A549 treated with Hydrocortisone at 1 μM for 4 hours (cell line): ENCODE results near the gene AP1S1. TPM values are rescaled to one million over a fixed set of nuclear protein-coding genes. Genes with fewer than 3 reads are reported as not detected.

ENCODE experiments used
- total RNA-seq: library from RNA; stranded (reverse); fragments of 200-300 nt; extraction: Qiagen RNA extraction; gene quantifications from 5 replicates; pipeline ENCODE4 v1.2.3, GENCODE V29; 2022

Gene AP1S1
- 145 to 152 TPM (median 148 TPM) in 5 replicates for total RNA-seq

DNA sequence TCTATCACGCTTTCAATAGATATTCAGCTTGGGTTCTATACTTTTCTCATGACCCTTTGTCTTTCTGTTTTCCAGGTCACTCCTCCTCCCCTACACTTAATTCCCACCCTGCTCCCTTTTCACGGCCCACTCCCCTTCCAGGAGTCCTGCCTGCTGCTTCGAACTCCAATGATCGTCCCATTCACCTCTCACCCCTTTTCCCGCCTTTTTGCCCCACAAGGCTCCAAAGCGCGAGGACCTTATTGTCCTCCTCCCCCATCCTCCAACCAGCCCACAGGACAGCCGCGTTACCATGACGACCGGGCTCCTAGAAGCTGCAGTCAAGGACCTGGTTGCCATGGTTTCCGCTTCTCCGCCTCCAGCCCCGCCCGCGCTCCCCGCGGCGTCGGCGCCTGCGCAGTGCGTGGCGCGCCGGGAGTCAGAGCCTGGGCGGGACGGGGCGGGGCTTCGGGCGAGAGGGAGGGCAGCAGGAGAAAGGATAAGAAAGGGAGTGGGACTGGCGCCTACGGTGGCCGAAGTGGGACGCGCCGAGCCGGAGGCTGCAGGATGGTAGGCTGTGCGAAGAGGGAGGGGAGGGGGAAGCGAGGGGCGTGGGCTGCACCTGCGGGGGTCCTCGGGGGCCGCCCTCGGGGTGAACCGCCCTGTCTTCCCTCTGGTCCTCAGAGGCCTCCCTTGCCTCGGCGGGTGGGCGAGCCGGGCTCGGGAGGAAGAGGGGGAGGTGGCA is at the start of gene AP1S1:
AP1S1 (plus strand) TSS at position 508 of the 724 bp plus-strand sequence; CDS start at position 547, 39 bp downstream.

DNA sequence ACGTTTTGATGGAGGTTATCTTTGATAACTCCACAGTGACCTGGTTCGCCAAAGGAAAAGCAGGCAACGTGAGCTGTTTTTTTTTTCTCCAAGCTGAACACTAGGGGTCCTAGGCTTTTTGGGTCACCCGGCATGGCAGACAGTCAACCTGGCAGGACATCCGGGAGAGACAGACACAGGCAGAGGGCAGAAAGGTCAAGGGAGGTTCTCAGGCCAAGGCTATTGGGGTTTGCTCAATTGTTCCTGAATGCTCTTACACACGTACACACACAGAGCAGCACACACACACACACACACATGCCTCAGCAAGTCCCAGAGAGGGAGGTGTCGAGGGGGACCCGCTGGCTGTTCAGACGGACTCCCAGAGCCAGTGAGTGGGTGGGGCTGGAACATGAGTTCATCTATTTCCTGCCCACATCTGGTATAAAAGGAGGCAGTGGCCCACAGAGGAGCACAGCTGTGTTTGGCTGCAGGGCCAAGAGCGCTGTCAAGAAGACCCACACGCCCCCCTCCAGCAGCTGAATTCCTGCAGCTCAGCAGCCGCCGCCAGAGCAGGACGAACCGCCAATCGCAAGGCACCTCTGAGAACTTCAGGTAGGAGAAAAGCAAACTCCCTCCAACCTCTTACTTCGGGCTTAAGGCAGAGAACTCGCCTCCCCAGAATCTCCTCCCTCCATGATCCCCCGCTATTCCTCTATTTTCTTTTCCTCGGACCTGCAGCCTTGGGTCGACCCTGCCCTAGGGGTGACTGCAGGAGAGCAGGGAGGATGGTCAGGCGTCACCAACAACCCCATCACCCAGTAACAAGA is 27.4 kb upstream of the AP1S1 start, which contains the start of gene SERPINE1:
SERPINE1 (plus strand) TSS at position 454 of the 809 bp plus-strand sequence. CDS start 1,290 bp downstream, outside the sequence.

DNA sequence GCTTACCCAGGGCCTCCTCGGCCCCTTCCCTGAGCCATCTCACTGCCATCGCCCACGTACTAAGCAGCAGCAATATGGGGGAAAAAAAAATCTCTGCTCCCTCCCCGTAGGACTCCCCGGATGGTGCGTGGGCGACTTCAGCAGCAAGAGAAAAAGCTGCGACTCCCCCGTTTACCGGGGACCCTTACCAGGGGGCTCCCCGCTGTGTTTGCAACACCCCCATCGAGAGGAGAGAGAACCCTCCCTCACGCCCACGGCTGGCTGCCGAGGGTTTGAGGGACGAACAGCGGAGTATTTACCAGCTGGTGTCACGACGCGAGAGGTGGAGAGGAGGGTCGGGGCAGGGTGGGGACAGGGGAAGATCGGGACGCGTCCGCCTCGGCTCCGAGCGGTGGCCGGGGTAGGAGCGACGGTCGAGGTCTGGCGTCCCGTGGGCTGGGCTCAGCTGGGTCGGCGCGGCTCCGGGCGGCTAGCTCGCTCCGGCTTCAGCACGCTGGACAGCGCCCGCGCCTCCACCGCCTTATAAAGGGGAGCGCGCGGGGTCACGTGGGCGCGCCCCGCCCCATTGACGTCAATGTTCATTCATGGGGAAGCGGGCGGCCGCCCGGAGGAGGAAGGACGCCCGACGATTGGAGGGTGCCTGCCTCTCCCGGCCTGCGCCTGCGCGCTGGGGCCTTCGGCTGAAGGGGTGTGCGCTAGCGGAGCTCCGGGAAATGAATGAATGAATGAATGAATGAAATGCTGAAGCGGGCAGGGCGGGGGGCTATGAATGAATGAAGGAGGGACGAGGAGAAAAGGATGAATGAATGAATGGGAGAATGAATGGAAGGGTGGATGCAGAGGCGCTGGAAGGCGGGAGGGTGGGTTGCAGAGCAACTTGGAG is 11.0 kb downstream of the AP1S1 start, which contains the start of gene VGF:
VGF (minus strand) TSS at position 495 of the 883 bp plus-strand sequence. CDS start 726 bp downstream, outside the sequence.

DNA sequence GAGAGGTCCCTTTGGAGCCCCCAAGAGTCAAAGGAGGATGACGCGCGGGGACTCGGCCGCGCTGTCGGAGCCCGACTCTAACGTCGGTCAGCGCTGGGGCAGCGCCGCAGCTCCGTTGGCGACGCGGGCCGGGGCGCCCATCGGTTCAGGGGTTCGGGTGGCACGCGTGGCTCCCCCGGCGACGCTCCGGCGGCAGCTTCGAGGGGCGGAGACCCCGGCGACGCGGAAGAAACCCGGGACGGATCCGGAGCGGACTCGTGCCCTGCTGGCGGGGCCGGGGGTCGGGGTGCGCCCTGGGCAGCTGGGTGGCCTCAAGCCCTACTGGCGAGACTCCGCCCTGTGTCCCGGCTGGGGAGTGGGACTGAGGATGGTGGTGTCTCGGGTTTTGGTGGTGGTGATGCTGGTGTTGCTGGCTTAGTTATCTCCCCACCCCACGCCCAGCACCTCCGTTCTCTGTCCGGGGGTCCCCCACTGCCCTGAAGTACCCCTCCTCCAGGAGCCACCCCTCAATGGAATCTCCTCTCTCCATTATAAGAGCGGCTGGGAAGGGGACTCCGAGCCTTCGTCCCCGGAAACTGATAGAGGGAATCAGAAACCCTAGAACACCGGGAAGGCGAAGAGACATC is 26.0 kb downstream of the AP1S1 start, which contains the start of gene NAT16:
NAT16 (minus strand) TSS at position 164 of the 626 bp plus-strand sequence. CDS start 5,486 bp downstream, outside the sequence.

DNA sequence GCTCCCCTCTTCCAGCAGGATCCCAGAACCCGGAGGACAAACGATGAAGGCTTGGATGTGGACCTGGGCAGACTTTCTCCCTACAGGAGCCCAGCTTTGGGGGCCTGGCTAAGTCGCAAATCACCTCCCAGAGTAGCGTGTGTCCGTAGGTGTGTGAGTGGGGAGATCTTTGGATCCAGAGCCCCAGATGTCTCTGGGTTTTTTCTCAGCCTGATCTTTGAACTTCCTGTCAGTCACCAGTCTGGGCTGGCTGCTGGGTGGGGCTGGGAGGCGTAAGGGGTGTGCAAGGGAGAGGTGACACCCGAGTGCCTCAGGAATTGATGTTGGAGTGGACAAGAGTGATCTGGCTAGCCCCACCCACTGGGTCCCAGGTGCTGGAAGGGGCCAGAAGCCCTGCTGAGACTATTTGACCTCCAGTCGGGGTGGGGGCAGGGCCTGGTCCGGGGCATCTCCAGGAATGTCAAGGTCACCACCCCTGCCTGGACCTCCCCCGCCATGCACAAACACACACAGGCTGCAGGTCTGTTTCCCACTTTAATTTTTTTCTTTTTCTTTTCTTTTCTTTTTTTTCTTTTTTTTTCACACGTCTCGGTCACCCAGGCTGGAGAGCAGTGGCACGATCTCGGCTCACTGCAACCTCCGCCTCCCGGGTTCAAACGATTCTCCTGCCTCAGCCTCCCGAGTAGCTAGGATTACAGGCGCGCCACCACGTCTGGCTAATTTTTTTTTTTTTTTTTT is 46.8 kb downstream of the AP1S1 start, which contains the start of gene MOGAT3:
MOGAT3 (minus strand) TSS at position 175 of the 738 bp plus-strand sequence. CDS start 182 bp downstream, outside the sequence.

Other genes with a start within 250 kb of the AP1S1 start
- gene MUC3A, start 204.9 kb upstream of the AP1S1 start, total RNA-seq, result 13.5 to 23.7 TPM (median 20.2 TPM) in 5 replicates
- gene MUC12, start 184.9 kb upstream of the AP1S1 start, total RNA-seq, result 12.6 to 23.9 TPM (median 19.6 TPM) in 5 replicates
- 0.01 to 0.02 TPM (median 0.02 TPM) in 5 replicates for gene MUC17, start 134.4 kb upstream of the AP1S1 start, total RNA-seq
- 12.0 to 16.2 TPM (median 15.0 TPM) in 5 replicates for gene TRIM56, start 69.0 kb upstream of the AP1S1 start, total RNA-seq
- gene SERPINE1, start 27.4 kb upstream of the AP1S1 start, total RNA-seq, result 1,637 to 2,046 TPM (median 1,903 TPM) in 5 replicates
- gene VGF, start 11.1 kb downstream of the AP1S1 start, total RNA-seq, result 12.5 to 28.3 TPM (median 19.4 TPM) in 5 replicates
- gene NAT16, start 25.8 kb downstream of the AP1S1 start, total RNA-seq, result 0.08 to 0.17 TPM (median 0.15 TPM) in 5 replicates
- gene MOGAT3, start 46.6 kb downstream of the AP1S1 start, total RNA-seq, result not detected in 5 replicates
- 77.9 to 84.6 TPM (median 80.8 TPM) in 5 replicates for gene PLOD3, start 63.1 kb downstream of the AP1S1 start, total RNA-seq
- gene ZNHIT1, start 63.7 kb downstream of the AP1S1 start, total RNA-seq, result 68.1 to 101 TPM (median 91.6 TPM) in 5 replicates
- gene CLDN15, start 83.3 kb downstream of the AP1S1 start, total RNA-seq, result 8.4 to 12.5 TPM (median 10.5 TPM) in 5 replicates
- gene FIS1, start 90.6 kb downstream of the AP1S1 start, total RNA-seq, result 120 to 154 TPM (median 137 TPM) in 5 replicates
- 49.9 to 54.4 TPM (median 52.5 TPM) in 5 replicates for gene IFT22, start 167.3 kb downstream of the AP1S1 start, total RNA-seq
- gene COL26A1, start 208.4 kb downstream of the AP1S1 start, total RNA-seq, result 0.41 to 0.67 TPM (median 0.59 TPM) in 5 replicates